CD4-positive, alpha-beta T cell treated with Interleukin-6 at 100 ng/mL for 8 hours (primary cell): ENCODE data around the gene CCNK.

Experiments
- DNase-seq: peaks from one replicate; pipeline ENCODE4 v3.0.0-alpha.2; 2020; ENCODE audit warnings: mixed read lengths, low spot score

The CCNK gene

GRCh38 chr14:99519931-99520421, 38.8 kb downstream of the CCNK start:
- DNase-seq: no peak

GRCh38 chr14:99520571-99521081, 39.4 kb downstream of the CCNK start:
- DNase-seq: no peak

- DNase-seq: no peak
Measured at GRCh38 chr14:99521176-99522024, 40.2 kb downstream of the CCNK start.

- DNase-seq: no peak
Measured at GRCh38 chr14:99522025-99522401, 40.8 kb downstream of the CCNK start.

GRCh38 chr14:99522457-99522891, 41.3 kb downstream of the CCNK start:
- no peak for DNase-seq

- DNase-seq: no peak
Measured at GRCh38 chr14:99522934-99523703, 41.9 kb downstream of the CCNK start.

- DNase-seq: no peak
Measured at GRCh38 chr14:99523704-99524055, 42.5 kb downstream of the CCNK start.

GRCh38 chr14:99524091-99524661, 43.0 kb downstream of the CCNK start:
- no peak for DNase-seq

GRCh38 chr14:99524804-99525698, 43.8 kb downstream of the CCNK start:
- peak; percentile 36 for DNase-seq

GRCh38 chr14:99525699-99526080, 44.5 kb downstream of the CCNK start:
- no peak for DNase-seq

- DNase-seq: no peak
Measured at GRCh38 chr14:99527026-99527425, 45.8 kb downstream of the CCNK start.

GRCh38 chr14:99527427-99528076, 46.3 kb downstream of the CCNK start:
- no peak for DNase-seq

- DNase-seq: no peak
Measured at GRCh38 chr14:99529899-99530298, 48.7 kb downstream of the CCNK start.

GRCh38 chr14:99530407-99531155, 49.4 kb downstream of the CCNK start:
- no peak for DNase-seq

GRCh38 chr14:99531251-99532096, 50.3 kb downstream of the CCNK start:
- no peak for DNase-seq

- no peak for DNase-seq
Measured at GRCh38 chr14:99532310-99532709, 51.1 kb downstream of the CCNK start.

GRCh38 chr14:99534333-99534732, 53.1 kb downstream of the CCNK start:
- no peak for DNase-seq

GRCh38 chr14:99534863-99535262, 53.7 kb downstream of the CCNK start:
- no peak for DNase-seq

GRCh38 chr14:99535448-99535847, 54.2 kb downstream of the CCNK start:
- no peak for DNase-seq
